HTERT RPE-1 (cell line): ENCODE measurements around the gene IL17C.

ENCODE experiments used
- in situ Hi-C: fragments of 300-500 bp; cut with MboI; formaldehyde crosslinking; loops from 4 replicates; pipeline ENCODE4 v1.14.3; 2020; ENCODE audit warnings: low sequenced_read_pairs

The IL17C gene

DNA sequence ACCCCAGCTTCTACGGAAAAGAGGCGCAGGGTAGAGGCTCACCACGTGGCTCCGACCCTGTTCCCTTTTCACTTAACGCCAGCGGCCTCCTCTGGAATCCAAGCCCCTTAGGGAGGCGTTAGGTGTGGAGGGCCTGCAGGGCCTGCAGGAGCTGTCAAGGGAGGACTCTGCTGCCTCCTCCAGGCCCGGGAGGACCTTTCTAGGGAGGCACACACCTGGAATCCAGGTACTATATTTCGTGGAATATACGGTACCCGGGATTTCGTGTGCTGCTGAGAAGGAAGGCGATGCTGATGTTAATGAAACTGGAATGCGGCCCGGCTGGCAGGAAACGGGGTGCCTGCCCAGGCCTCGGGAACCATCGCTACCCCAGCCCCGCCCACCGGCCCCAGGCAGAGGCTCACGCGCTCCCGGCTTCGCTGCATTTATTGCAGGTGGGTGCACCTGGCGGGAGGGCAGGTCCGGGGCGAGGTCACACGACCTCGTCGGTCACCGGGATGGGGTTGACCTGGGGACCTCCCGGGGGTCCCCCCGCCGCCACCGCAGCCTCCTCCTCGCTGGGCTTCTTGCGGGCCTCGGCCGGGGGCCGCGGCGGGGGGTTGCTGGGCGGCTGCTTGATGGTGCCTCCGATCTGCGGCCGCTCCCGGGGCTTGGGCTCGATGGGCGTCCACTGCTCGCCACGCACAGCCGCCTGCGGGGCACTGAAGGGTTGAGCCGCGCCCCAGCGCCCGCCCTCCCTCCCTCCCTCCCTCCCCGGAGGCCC is 4.7 kb downstream of the IL17C start:
- in situ Hi-C loops = no loop called here

DNA sequence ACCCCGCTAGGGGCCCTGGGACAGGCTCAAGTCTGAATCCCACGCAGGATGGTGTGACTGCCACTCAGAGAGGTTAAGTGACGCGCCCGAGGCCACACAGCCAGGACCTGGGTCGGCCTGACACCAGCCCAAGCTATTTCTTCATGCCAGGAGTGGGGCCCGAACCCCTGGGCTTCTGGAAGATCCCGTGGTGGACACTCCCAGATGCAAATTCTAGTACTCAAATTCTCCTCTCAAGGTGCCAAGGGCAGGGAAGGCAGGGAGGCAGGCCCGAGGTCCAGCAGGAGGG is 5.2 kb downstream of the IL17C start:
- in situ Hi-C loops = no loop called here

DNA sequence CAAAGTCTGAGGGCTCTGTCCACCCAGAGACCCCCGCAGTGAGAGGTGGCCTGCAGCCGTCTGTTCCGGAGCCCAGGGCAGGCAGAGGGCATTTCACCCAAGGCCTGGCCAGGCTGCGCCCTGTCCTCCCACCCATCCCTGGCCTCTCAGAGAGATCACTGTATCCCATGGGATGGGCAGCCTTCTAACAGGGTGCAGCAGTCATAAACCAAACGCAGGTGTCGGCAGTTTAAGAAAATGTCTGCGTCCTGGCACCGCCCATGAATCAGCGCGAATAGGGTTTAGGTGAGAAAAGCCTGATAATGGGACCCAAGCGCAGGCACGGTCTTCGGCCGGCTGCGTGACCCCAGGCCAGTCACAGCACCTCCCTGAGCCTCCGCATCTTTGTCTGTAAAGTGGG is 7.1 kb downstream of the IL17C start:
- in situ Hi-C loops = no loop called here

DNA sequence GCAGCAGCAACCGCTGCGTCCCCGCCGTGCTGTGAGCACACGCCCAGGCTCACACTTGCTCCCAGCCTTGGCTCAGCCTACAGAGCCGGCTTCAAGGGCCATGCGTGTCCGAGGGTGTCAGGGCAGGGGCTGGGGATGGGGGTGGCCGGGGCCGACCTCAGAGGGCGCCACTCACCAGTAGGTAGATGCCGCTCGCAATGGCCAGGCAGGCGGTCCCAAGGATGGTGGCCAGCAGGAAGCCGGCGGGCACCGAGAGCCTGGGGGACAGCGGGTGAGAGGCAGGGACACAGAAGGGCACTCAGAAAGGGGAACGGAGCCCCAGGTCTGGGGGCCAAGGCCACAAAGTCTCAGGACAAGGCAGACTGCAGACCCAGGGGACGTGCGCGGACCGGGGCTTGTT is 7.6 kb downstream of the IL17C start:
- in situ Hi-C loops = no loop called here

DNA sequence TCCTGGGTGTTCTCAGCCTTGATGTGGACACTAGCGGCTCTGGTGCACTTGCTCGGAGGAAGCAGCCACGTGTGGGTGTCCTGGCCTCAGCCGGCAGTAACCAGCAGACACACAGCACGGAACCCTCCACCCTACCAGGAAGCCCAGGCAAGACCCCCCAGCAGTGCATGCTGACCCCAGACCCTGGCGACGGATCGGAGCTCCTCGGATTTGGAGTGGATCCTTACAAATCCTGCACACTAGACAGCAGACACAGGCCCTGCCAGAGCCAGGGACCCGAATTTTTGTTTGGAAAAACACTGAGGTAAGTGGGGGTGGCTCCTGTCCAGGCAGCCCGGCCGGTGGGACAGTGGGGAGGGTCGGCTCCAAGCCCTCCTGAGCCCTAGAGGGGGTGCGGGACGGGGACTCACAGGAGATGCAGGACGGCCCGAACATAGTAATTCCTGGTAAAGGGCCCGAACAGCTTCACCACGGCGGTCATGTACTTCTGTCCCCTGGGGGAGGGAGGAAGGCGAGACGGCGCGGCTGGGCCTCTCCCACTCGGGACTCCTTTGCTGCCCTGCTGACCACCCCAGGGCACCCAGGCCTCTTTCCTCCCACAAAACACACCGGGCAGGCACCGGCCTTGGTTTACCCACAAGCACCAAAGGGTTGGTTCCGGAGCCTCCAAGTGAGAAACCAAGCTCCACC is 8.1 kb downstream of the IL17C start:
- in situ Hi-C loops = no loop called here

DNA sequence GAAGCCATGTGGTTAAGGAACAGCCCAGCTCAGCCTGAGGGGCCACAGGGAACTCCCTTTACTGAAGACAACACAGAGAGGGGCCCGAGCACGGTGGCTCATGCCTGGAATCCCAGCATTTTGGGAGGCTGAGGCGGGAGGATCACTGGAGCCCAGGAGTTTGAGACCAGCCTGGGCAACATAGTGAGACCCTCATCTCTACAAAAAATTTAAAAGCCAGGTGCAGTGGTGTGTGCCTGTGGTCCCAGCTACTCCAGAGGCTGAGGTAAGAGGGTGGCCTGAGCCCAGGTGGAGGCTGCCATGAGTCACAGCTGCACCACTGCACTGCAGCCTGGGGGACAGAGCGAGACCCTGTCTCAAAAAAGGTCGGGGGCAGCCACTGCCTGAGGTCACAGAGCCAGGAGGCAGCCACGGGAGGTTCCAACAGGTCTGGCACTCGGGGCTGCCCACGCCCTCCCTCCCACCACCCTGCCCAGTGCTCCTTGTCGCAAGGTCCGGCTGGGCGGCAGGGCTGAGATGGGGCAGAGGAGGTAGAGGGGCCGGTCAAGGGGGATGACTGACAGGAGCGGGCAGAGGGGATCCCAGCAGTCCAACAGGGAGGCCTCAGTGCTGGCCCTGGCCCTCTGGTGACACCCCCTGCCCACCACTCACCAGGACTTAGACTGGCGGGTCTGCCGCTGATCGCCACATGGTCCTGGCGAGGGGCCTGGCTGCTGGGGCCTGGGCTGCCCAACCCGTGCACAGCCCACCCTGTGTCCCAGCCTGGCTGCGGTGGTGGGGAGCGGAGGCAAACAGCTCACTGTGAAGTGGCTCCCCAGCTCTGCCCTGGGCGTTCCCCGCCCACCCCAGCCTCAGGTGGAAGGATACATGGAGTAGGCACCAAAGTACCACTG is 9.1 kb downstream of the IL17C start:
- in situ Hi-C loops = no loop called here

DNA sequence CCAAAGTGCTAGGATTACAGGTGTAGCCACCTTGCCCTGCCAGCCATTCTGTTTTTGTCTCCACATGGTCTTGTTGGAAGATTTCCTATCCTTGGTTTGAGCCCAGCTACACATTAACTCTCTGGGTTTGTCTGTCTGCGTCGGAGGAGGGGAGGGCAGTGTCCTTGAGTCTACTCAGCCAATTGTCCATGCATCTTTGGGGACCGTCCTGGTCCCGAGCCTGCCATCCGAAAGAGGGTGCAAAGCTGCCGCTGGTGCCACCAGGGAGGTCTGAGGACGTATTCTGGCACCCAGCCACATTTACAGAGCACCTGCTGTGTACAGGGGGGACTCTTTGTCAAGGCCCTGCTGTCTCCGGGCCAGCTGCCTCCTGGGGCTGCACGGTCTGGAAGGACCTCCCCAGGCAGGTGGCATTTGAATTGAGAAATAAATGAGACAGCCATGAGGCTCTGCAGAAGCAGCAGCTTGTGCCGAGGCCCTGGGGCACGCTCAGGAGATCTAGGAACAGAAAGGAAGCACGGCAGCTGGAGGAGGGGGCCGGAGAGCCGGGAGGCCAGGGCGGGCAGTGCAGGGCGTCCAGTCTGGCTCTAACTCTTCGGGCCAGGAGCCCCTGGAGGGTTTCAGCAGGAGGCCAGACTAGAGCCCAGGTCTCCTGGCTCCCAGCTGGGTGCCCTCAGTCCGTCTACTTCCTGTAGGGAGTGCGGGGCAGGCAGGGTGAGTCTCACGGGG is 11.0 kb downstream of the IL17C start:
- in situ Hi-C loops = no loop called here

DNA sequence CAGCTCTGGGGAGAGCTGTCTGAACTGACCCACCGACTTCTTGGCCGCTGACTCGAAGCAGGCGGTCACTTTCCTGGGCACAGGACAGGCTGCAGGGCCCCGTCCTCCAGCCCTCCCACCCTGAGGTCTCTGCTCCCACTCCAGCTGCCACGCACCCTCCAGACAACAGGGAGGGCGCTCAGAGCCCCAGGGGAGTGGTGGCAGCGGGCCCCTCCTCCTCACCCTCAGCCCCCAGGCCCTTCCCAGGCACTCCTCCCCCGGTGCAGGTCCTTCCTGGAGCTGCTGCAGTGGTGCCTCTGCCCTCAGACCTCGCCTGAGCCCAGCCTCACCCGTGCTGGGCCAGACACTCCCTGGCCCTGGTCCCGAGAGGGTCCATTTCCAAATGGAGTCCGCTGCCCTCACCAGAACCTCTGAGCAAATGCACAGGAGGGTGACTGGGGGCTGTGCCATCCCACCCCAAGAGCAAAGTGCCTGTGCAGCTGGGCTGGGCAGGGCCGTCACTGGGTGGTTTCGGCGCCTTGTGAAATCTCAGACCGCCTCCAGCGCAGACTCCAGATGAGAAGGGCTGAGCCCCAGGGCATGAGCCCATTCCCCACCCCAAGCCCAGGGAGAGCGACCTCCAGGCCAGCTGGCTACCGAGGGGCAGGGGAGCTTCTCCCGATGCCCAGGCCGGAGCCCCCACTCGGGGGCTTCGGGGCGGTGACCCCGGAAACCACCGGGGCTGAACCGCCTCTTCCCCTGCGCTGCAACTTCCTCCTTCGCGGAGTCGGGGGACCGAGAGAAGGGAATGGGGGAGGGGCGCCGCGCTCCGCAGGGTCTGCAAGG is 11.8 kb downstream of the IL17C start:
- in situ Hi-C loops = no loop called here

DNA sequence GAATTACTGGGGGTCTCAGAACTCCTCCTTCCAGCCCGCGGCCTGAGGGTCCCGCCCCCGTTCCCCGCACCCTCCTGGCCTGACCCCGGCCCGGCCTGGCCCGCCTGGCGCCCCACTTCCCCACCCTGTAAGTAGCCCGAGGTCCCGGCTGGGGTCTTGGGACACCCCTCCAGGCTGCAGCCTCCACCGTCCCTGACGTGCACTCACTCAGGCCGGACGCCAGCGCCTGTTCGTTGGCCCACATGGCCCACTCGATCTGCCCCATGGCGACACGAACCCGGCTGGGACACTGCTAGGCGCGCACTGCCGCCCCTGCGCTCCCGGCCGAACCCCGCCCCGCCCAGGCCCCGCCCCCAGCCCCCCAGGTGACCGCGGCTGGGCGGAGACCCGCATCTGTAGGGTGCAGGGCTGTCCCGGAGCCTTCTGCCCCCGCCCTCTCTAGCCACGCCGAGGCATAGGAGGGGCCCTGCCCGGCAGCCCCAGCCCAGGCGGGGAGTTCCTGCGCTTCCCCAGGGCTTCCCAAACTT is 12.4 kb downstream of the IL17C start, which contains the start of gene CYBA:
Gene CYBA, minus strand, starts transcription at position 305 of the 527 bp plus-strand sequence. Its CDS starts 40 bp downstream, at position 265.
- in situ Hi-C loops = no loop called here

DNA sequence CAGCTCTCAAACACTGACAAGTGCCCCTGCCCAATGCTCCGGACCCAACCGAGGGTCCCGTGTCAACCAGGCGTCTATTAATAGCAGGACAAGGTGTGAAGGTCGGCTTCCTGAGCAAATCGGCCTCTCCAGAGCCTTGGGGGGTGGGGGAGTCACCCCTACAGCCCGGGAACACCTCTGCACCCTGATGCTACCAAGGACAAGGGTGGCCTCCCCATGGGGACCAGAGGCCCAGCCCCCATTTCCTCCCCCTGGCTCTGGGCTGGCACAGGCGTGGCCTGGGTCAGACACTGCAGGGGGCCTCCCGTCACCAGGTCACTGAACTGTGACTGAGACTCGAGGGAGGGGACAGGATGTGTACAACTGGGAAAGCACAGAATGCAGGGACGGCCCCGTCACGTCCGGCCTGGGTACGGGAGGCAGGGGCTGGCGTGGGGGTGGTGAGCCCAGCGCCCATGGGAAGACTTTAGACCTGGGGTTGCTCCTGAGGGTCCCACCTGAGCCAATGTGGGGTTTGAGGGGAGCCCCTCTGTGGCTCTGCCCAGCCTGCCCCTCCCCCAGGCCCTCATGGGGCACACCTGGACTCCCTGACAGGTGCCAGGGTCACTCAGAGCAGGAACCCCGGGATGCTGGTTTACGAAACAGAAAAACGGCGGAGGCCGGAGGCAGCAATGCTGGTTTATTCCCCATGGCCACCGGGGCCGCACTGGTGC is 13.1 kb downstream of the IL17C start:
- in situ Hi-C loops = no loop called here

DNA sequence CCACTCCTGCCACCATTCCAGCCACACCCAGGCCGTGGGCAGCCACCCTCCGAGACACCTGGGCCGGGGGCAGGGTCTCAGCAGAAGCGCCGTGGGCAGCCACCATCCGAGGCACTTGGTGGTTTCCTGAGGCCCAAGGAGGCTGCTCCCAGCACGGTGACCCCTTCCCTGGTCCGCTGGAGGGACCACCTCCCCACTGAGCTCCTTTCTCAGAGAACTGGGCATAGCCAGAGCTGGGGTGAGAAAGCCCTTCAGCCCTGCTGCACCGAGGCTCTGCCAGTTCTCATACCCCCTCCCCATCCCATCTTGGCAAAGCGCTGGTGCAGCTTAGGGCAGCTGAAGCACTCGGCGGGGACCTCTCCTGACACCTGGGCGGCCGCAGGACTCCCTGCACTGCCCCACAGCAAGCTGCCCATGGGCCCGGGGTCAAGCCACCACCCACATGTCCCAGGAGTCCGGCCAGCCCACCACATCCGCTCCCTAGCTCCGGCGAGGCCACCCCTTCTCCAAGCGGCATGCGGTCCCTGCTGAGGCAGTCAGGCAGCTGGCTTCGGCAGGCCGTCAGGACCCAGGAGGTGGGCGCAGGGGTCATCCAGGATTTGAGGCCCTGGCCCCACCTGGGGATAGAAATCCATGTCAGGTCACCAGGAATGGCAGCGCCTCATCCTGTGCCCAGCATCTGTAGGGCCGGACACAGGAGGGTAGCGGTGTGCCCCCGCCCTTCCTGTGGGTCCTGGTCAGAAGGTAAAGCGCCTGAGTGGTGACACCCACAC is 13.8 kb downstream of the IL17C start:
- in situ Hi-C loops = no loop called here

DNA sequence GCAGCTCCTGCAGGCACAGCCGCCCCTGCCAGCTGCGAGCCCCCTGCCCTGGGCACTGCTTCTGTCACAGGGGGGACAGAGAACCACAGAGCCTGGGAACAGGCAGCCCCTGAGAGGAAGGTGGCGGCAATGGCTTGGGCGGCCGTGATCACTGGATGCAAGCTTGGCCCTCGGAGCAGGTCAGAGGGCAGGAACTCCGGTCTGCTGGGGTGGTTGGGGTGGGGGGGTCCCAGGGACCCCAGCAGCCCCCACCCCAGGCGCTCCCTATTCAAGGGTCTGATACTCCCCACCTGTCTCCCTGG is 14.3 kb downstream of the IL17C start:
- in situ Hi-C loops = no loop called here

DNA sequence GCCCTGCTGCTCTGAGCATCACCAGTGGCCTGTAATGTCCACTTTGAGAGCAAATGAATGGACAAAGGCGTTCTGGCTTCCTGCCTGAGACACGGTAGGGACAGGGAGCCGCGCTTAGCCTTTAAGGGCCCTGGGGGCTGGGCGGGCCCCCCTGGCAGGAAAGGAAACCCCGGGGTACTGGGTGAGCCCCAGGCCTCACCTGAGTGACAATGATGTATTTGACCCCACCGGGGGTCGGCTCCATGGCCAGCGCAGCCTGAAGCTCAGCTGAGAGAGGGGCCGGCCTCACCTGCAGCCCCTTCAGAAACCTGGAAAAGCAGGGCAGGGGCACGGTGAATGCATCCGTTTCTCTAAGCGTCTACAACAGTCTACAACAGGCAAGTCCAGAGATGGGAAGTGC is 14.7 kb downstream of the IL17C start:
- in situ Hi-C loops = no loop called here

DNA sequence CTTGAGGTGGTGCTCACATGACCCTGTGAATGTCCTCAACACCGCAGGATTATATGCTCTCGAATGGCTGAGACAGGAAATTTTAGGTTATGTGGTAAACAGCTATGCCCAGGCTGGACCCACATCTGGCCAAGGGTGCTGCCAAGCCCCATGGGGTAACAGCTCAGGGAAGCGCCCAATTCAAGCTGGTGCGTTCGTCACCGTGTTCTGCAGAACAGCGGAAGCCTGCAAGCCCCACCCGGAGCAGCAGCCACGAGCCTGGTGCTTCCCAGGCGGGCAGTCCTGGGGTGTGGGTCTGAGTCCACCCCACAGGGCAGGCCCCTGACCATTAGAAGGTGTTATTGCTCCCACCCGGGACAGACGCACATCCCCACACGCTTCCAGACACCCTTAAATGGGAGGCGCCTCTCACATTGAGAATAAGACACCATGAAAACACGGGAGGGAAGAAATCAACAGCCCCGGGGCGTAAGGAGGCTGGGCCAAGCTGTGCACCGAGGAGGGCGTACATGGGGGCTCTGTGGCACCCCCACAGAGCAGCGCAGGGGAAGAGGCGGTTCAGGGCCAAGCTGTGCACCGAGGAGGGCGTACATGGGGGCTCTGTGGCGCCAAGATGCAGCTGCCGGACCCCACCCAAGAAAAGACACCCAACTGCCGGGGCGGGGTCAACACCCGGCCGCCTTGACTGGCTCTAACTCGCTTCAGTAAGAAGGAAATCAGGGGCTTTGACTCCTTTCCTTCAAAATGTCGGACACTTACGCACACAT is 15.4 kb downstream of the IL17C start:
- in situ Hi-C loops = no loop called here

DNA sequence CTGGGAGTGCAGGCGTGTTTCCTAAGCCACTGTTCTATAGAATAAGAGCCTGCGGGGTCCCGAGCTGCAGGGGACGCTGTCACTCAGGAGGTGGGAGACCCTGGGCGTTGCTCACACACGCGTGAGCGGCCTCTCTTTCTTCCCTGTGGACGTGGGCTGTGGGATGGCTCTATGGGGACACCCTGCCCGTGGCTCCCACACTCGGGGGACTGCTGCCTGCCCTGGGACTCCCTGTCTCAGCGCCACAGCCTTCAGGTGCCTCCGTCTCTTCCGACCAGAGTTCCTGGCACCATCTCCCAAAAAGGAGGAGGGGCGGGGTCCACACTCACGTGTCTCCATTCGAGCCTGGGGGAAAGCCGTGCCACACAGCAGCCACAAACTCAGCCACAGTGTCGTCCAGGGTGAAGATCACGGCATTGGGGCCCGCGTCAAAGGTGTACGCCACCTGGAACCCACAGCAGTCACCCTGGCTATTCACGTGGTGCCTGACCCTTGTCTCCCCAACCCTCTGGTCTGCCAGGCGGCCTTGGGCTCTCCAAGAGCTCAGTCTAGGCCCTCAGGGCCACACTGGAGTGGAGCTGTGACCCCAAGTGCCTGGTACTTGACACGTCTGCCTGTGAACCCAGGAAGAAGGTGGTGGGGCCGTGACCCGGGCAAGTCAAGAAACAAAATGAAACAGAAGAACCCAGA is 16.1 kb downstream of the IL17C start:
- in situ Hi-C loops = no loop called here

DNA sequence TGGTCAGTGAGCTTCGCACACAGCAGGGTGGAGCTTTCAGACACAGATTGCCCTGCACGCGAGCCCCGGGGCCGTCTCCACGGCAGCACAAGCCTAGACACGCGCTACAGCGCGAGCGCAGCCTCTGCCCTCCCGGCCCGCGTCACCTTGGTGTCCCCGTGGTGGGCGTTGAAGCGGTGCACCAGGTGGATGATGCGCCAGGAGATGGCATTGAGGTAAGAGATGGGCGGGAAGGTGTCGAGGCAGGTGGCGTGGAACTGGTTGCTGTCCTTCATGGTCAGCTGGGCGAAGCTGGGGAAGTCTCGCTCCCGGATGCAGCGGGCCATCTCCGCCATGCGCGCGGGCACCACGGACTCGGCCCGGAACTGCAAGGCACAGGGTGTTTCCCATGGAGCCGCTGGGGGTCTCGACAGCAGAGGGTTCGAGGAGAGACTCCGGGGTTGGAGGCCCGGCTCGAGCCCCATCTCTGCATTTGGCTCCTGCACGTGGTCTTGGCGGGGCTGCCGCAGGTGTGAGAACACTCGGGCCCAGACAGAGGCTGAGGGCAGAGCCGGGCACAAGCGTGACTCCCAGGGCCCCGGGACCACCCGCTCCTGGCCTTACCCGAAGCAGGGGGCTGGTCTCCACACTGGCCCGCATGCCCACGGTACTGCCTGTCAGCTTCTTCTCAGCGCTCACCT is 16.8 kb downstream of the IL17C start:
- in situ Hi-C loops = no loop called here

DNA sequence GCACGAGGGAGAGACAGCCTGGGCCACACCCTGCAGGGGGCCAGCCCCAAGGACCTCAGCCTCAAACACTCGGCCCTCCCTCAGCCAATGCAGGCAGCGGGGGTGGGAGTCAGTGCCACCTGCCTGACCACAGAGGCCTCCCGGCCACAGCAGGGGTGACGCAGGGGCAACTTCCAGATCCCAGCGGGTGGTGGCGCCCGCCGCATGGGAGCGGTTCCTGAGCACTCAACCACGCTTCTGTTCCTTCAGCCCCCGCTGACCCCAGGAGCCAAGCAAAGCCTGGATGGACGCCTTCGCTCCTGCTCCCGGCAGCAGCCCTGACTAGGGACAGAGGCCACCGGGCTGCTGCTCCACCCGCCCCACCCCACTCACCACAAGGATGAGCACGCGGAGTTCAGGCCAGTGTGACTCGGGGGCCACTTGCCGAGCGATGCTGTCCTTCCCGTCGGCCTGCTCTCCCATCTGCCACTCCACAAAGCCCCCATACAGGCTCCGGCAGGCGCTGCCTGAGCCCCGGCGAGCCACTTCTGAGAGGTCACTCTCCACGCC is 17.4 kb downstream of the IL17C start:
- in situ Hi-C loops = no loop called here
